Measurements from ENCODE around the gene LIMD2.

The LIMD2 gene

GRCh38 chr17:63665527-63666214 lies 34.3 kb downstream of the LIMD2 start:
- no peak for TF ChIP-seq CTCF (conservative IDR thresholded peaks at IDR 0.05; ENCODE audit: low read depth, low read length)
- H3K9ac ChIP-seq = no peak overlapping the region
- no peaks in the 10 kb centered on the region for H3K27me3 ChIP-seq (ENCODE audit: insufficient read depth, low read depth)
- no peak overlapping the region for H3K4me2 ChIP-seq
- no peak overlapping the region for H2AFZ ChIP-seq (ENCODE audit: low read depth)
- H4K20me1 ChIP-seq (ENCODE audit: insufficient read depth) = no peaks in the 10 kb centered on the region
- H3K36me3 ChIP-seq (ENCODE audit: insufficient read depth) = no peaks in the 10 kb centered on the region
- H3K79me2 ChIP-seq (ENCODE audit: insufficient read depth, low read depth) = no peaks in the 10 kb centered on the region
- H3K4me1 ChIP-seq (ENCODE audit: low read depth, poor library complexity, severe bottlenecking) = no peaks in the 10 kb centered on the region
- no peak overlapping the region for H3K27ac ChIP-seq
- H3K4me3 ChIP-seq (IDR thresholded peaks at IDR 0.05; ENCODE audit: insufficient read depth, low read depth, low read length) = no peak overlapping the region

- Histone ChIP-seq H3K9ac (no peak overlapping the region), H3K27ac (no peak overlapping the region), H4K20me1 (ENCODE audit: insufficient read depth) (no peaks in the 10 kb centered on the region), H2AFZ (ENCODE audit: low read depth) (no peak overlapping the region), H3K4me2 (no peak overlapping the region), H3K4me1 (ENCODE audit: low read depth, poor library complexity, severe bottlenecking) (peaks cover 5% of the 10 kb centered on the region), H3K79me2 (ENCODE audit: insufficient read depth, low read depth) (no peaks in the 10 kb centered on the region), H3K4me3 (IDR thresholded peaks at IDR 0.05; ENCODE audit: insufficient read depth, low read depth, low read length) (no peak overlapping the region), H3K27me3 (ENCODE audit: insufficient read depth, low read depth) (no peaks in the 10 kb centered on the region), H3K36me3 (ENCODE audit: insufficient read depth) (no peaks in the 10 kb centered on the region)
- no peak for TF ChIP-seq CTCF (conservative IDR thresholded peaks at IDR 0.05; ENCODE audit: low read depth, low read length)
Measured at GRCh38 chr17:63659850-63660249, 40.1 kb downstream of the LIMD2 start.

GRCh38 chr17:63658366-63658765 lies 41.6 kb downstream of the LIMD2 start:
- Histone ChIP-seq H3K36me3 (ENCODE audit: insufficient read depth) (no peaks in the 10 kb centered on the region), H2AFZ (ENCODE audit: low read depth) (no peak overlapping the region), H3K79me2 (ENCODE audit: insufficient read depth, low read depth) (no peaks in the 10 kb centered on the region), H3K4me3 (IDR thresholded peaks at IDR 0.05; ENCODE audit: insufficient read depth, low read depth, low read length) (no peak overlapping the region), H3K27me3 (ENCODE audit: insufficient read depth, low read depth) (no peaks in the 10 kb centered on the region), H3K9ac (no peak overlapping the region), H3K4me2 (no peak overlapping the region), H3K4me1 (ENCODE audit: low read depth, poor library complexity, severe bottlenecking) (peaks cover 5% of the 10 kb centered on the region), H4K20me1 (ENCODE audit: insufficient read depth) (no peaks in the 10 kb centered on the region), H3K27ac (no peak overlapping the region)
- no peak for TF ChIP-seq CTCF (conservative IDR thresholded peaks at IDR 0.05; ENCODE audit: low read depth, low read length)

- no peak overlapping the region for H3K27ac ChIP-seq
- no peak overlapping the region for H2AFZ ChIP-seq (ENCODE audit: low read depth)
- no peaks in the 10 kb centered on the region for H3K27me3 ChIP-seq (ENCODE audit: insufficient read depth, low read depth)
- H3K79me2 ChIP-seq (ENCODE audit: insufficient read depth, low read depth) = no peaks in the 10 kb centered on the region
- no peaks in the 10 kb centered on the region for H4K20me1 ChIP-seq (ENCODE audit: insufficient read depth)
- peaks cover 5% of the 10 kb centered on the region for H3K4me1 ChIP-seq (ENCODE audit: low read depth, poor library complexity, severe bottlenecking)
- H3K4me2 ChIP-seq = no peak overlapping the region
- H3K36me3 ChIP-seq (ENCODE audit: insufficient read depth) = no peaks in the 10 kb centered on the region
- H3K4me3 ChIP-seq (IDR thresholded peaks at IDR 0.05; ENCODE audit: insufficient read depth, low read depth, low read length) = no peak overlapping the region
- no peak for TF ChIP-seq CTCF (conservative IDR thresholded peaks at IDR 0.05; ENCODE audit: low read depth, low read length)
- H3K9ac ChIP-seq = no peak overlapping the region
Measured at GRCh38 chr17:63657786-63658185, 42.1 kb downstream of the LIMD2 start.
